ENCODE results near the gene RBM38.
"Not testable (repeated sequence)": the region's sequence is repeated elsewhere in the genome, so short reads cannot be mapped to it uniquely, and the experiment has no call there.

RBM38 gene

DNA sequence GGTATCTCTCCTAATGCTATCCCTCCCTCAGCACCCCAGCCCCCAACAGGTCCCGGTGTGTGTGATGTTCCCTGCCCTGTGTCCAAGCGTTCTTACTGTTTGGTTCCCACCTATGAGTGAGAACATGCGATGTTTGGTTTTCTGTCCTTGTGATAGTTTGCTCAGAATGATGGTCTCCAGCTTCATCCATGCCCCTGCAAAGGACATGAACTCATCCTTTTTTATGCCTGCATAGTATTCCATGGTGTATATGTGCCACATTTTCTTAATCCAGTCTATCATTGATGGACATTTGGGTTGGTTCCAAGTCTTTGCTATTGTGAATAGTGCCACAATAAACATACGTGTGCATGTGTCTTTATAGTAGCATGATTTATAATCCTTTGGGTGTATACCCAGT lies 28.3 kb downstream of the RBM38 start:
- not testable (repeated sequence) for DNase-seq

DNA sequence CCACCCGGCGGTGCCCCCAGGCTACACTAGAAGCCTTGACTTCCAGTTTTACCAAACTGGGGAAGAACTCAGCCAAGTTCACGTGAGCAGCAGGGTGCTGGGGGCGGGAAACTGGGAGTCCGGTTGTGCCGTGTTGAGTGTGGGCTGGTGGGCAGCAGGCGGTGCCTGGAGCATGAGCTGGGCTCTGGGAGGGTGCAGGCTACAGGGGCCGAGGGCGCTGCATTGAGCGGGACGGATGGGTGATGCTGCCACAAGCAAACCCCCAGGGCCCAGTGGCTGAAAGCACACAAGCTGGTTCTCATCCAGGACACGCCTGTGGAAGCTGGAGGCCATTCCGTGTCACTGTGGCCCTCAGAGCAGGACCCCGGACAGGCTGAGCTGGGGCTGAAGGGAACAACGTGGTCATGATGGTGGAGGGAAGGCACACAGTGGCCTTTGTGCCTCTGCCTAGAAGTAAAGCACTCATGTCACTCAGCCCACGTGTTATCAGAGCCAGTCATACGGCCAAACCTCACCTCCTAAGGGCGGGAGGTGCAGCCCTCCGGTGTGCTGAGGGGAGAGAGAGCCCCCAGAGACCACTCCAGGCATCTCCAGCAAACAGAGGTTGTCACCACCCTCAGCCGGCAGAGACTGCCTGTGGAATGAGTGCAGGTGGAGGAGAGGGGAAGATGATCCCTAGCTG lies 29.5 kb downstream of the RBM38 start:
- no peak for DNase-seq

DNA sequence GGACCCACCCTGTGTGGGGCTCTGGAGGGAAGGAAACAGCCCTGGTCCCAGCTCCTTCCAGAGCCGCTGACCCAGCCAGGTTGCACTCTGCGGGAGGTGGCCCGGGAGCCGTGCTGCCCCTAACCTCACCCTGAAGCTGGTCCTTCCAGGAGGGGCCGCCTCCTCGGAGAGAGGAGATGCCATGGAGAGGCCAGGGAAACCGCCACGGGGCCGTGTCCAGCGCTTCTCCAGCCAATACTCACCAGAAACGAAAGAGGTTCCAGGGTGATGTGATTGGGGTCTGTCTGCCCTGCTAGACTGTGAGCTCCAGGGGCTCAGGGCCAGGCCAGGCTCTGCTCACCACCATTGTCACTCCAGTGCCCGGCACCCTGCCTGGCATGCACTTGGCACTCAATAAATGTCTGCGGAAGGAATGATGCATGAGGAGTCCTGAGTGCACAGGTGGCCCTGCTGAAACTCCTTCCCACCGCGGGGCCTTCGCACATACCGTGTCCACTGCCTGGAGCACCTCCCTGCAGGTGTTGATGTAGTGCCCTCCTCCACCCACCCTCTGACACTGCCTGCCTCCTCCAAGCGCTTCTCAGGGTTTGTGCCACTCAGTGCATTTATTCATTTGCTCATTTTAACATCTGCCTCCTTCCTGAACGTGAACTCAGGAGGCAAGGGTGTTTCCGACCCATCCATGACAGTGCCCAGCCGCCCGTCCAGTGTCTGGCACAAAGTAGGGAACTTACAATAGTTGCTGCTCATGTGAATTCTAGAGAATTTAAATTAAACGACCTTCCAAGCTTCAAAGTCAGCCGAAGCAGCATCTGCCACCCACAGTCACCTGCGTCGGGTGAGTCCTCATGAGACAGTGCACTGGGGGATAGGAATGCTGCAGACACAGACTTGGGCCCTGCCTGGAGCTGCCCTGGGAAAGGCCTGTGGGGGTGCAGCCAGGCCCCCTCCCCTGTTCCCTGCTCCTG lies 30.3 kb downstream of the RBM38 start:
- DNase-seq: no peak

DNA sequence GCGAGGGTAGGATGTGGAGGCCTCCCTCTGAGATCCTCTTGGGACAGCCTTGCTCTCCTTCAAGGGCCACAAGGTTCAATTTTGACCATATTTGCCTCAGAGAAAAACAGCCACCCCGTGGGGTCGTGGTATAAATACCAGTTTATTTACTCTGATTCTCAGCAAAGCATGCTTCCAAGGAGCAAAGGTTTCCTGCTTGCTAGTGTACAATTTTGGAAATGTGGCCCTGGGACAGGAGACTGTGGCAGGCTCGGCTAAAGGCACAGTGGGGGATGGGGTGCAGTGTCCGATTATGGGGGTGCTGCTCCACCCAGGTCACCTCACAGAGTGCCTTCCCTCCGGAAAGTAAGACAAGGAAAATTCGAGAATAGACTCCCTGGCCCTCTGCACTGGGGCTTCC lies 31.1 kb downstream of the RBM38 start:
- no peak for DNase-seq

DNA sequence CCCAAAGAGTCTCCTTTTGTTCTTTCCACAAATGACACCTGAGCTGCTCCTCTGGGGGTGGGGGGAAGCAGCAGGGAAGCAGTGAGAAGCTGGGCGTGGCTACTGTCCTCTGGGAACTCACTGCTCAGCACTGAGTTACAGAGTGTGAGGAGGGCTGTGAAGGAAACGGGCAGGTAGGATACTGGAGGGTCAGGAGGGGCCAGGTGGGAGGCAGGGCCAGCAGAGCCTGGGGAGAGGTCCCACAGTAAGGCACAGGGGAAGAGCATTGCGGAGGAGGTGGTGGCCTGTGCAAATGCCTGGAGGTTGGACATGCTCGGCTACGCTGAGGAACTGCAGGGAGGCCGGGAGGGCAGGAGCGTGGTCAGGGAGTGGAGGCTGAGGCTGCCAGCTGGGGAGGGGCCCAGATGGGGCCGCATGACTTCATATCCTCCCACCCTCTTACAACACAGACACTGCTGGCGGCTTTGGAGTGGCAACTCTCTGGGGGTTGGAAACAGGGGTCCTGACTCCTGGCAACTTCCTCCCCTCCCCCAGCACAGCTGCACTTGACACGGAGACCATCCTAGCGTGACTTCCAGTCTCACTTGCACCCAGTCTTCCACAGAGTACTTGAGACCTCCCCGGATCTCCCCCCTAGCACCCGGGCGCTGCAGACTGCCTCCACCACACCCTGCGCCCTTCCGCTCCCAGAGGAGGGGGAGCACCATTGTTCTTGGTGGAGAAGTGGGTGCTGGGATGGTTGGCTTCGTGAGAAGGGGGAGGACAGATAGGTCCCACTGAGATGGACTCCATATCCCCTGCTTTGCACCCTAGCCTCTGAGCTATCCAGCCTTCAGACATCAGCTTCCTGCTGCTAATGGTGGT lies 34.2 kb downstream of the RBM38 start:
- DNase-seq: no peak

DNA sequence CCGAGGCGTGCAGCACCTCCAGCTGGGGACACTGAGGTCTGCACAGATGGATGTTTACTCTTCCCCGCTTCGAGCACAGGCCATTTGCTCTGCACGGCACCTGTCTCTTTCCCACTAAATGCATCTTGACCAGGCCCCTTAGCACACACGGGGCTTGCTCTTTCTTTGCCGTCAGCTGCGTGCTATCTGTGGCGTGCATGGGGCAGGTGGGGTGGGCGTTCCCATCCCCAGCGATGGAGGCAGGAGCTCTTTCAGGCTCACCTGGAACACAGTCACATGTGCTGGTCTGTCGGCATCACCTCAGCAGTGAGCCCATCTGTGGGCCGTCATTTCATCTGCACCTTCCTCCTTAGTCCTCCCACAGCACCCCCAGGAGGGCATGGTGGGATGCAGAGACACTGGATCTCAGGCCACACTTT lies 35.1 kb downstream of the RBM38 start:
- DNase-seq: no peak

DNA sequence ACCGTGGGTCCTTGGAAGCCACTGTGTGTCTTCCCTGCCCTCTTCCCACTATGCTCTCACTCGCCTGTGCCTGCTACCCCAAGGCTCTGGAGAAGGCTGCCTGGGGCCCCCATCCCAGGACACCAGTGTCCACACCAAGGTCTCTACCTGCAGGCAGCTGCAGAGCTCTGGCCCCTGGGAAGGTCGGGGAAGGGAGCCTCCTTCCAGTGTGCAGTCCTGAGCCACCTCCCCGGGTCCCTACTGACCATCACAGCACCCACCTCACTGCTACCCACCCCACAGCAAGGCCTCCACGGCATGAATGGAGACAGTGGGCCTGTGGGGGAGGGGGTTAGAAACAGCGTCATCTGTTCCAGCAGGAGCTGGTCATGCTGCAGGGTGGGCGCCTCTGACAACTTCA lies 35.6 kb downstream of the RBM38 start:
- no peak for DNase-seq

DNA sequence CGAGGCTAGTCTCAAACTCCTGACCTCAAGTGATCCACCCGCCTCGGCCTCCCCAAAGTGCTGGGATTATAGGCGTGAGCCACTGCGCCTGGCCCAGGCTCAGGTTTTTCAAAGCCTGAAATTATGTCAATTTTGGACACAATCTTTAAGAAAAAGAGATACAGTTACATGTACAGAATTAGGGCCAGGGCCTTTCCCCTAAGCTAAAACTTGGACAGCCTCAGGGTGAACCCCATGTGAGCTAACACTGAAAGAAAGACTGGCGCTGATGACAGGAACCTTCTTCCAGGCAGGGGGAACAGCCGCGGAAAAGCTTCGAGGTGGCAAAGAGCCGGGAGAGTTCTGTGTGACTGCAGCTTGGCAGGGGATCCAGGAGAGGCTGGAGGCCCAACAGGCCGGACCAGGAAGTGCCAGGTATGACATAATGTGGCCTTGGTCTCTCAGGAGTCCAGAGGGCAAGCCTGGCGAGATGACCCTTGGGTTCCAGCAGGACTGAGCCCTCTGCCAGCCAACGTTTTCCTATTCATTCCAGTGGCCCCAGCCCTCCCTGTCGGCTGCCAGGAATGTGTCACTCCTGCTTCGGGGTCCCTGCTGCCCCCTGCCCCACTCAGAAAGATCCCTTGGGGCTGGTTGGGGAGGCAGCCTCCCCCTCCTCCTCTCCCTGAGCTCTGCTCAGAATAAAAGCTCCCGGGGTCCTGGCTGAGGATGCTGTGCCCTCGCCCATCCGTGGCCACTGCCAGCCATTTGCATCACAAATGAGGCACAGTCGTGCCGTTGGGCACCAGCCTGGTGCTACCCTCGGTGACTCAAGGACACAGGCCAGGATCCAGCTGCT lies 37.3 kb downstream of the RBM38 start:
- DNase-seq: no peak

DNA sequence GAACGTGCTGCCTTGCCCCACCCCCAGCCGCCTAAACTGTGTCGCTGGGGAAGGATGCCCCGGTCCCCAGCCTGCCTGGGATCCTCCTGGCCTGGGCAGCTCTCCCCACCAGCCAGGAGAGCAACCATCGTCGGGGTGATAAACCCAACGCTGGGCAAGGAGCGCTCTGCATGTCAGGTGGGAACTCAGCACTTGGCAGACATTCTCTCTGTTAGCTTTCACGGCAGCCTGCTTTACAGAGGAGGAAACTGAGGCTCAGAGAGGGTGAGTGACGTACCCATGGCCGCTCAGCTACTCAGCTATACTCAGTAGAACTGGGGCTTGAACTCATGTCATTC lies 37.9 kb downstream of the RBM38 start:
- DNase-seq: no peak

DNA sequence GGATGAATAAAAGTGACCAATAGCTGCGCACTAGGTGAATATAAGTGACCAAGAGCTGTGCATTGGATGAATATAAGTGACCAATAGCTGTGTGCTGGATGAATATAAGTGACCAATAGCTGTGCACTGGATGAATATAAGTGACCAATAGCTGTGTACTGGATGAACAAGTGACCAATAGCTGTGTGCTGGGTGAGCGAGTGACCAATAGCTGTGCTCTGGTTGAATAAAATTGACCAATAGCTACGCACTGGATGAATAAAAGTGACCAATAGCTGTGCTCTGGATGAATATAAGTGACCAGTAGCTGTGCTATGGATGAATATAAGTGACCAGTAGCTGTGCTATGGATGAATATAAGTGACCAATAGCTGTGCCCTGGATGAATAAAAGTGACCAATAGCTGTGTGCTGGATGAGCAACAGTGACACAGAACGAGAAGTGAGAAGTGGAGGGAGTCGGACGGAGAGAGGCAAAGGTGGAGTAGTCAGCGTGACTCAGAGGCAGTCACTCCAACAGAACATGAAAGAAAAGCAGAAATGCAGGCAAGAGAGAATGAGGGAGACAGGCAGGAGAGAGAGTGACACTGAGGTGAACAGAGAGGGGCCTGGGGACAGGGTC lies 38.5 kb downstream of the RBM38 start:
- no peak for DNase-seq

DNA sequence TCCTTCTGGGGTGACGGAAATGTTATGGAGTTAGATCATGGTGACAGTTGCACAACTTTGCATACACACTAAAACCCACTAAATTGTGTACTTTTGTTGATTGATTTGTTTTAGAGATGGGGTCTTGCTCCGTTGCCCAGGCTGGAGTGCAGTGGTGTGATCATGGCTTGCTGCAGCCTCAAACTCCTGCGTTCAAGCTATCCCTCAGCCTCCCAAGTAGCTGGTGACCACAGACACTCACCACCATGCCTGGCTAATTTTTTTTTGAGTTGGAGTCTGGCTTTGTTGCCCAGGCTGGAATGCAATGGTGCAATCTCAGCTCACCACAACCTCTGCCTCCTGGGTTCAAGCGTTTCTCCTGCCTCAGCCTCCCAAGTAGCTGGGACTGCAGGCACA lies 39.0 kb downstream of the RBM38 start:
- DNase-seq: not testable (repeated sequence)

DNA sequence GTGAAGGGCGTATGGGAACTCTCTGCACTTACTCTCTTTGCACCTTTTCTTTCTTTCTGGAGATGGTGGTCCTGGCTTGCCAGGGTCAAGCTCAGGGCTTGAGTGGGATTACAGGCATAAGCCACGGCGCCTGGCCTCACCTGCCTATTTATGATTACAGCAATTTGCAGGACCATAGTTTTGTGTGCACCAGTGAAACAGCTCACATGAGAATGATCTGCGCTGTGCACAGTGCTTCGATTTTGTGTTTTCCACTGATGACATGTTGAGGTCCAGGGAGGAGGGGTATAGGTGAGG lies 40.3 kb downstream of the RBM38 start:
- no peak for DNase-seq

DNA sequence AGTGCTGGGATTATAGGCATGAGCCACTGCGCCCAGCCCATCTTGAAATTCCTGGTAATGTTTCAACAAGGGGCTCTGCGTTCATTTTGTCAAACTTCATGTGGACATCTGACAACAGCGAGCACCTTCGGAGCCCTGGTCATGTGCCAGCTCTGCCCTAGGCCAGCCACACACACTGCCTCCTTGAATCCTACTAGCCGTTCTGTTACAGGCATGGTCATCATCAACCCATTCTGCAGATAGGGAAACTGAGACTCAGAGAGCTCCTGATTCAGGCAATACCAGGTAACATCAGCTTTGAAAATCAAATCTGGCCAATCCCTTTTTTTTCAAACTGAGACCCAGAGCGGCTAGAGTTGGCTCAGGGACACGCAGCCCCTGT lies 41.3 kb downstream of the RBM38 start:
- DNase-seq: no peak

DNA sequence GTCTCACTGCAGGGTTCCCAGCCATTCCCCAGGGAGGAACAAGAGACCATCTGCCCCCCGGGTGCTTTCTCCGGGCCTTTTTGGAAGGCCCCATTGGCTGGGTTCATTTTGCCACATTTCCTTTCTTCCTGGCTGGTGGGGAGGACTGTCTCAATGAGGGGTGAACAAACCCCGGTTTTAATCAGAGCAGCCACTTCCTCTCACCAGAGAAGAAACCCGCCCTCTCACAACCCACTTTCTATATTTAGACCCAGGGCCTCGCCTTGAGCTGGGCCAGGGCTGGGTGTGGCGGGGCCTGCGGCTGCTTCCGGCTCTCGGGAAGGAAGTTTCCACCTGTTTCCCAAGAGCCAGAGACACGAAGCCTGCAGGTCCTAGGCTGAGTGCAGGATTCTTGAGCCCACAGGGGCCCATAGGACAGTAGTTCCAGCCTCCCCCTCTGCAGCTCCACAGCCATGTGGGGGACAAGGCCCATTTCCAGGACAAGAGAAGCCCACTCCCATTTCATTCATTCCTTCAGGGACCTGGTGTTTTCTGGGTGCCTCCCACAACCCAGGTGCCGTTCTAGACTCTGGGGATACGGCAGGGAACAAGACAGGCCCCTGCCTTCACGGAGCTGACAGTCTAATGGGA lies 41.8 kb downstream of the RBM38 start:
- DNase-seq: no peak

DNA sequence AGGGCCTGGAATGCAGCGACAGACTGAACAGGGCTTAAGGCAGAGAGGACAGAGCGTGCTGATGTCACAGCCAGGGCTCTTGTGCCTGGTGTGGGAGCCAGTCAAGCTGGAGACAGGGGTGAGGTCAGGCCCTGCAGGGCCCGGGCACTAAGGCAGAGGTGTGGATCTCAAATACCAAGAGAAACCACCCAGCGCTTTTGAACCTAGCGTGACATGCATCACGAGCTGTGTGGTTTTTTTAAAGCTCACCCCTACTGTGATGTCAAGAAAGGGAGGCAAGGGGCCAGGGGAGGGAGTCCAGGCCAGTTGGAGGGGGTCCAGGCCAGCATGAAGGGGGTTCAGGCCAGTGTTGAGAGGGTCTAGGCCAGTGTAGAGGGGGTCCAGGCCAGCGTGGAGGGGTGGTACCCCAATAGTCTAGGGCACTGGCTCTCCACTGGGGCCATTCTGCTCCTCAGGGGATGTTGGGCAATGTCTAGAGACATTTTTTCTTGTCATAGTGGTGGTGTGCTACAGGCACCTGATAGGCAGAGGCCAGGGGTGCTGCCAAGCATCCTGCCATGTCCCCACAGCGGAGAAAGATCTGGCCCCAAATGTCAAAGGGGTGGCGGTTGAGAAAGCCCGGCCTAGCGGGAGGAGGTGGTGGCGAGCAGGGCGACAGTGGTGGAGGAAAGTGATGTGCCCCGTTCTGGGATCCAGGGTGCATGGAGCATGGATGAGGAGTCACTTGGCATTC lies 42.6 kb downstream of the RBM38 start:
- no peak for DNase-seq

DNA sequence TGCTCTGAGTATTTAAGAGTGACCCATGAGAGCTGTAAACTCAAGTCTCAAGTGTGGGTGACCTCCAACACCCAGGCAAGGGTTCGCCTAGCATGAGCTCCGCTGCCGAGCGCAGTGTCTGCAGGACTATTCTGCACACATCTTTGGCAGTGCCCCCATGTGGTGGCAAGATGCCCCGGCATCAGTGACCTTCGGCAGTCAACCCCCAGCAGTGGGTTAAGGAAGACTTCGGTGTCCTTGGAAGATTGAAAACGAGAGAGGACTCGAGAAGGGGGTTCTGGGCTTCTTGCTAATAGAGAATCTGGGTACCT lies 43.1 kb downstream of the RBM38 start:
- no peak for DNase-seq

DNA sequence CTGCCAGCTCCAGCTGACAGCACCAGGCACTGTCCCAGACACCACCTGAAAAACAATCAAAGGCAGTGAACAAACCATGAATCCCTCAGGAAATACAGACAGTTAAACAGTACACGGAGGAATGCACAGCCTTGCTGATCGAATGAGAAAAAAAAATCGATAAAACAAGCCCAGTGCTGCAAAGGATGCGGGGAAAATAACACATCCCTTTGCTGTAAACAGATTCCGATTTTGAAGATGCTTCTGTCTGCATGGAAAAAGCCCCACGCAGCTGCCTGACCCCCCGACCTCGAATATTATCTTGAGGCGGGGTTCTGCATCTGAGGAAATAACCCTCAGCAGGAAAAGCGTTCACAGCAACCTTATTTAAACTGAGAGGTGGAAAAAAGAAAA lies 43.9 kb downstream of the RBM38 start:
- DNase-seq: no peak

DNA sequence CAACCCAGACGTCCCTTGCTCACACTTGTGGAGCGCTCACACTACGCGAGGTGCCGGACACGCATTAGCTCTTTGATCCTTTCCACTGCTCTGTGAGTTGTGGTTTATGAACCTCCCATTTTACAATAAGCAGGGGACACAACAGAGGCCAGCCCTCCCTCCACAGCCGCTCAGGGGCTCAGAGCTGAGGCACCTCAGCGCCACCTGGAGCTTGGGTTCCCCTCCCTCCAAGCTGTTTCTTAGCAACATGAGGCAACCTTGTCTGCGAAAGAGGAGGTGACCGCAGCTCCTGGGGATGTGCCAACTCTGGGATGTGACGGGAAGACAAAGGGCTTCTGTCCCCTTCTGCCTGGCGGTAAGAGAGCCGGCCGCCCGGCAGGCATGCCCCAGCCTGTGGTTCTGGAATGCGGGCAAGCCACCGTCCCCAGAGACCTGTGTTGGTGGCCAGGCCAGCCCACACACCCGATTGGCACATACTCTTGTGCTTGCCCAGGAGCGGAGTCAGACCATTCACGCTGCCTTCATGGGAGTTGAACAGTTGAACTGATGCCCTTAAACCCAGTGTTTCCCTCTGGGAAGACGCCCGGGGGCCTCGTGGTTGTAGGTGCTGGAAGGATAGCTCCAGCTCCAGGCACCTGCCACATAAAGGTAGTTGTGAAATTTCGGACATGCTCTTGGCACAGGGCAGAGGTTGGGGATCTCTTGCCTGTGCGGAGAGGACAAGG lies 44.5 kb downstream of the RBM38 start:
- peak; percentile 95 for DNase-seq

DNA sequence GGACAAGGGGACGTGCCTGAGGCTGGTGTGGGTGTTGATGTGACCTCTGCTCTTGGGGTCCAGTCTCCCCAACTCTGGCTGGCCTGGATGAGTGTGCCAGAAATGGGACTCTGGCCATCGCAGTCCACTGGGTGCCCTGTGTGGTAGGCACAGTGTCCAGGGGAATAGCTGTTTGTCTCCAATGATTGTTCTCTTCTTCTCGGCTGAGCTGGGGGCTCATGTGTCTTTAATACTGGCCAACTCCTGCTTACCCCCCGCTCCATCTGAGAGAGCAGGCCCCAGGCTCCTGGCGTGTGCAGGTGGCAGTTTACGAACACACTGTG lies 45.0 kb downstream of the RBM38 start:
- no peak for DNase-seq

DNA sequence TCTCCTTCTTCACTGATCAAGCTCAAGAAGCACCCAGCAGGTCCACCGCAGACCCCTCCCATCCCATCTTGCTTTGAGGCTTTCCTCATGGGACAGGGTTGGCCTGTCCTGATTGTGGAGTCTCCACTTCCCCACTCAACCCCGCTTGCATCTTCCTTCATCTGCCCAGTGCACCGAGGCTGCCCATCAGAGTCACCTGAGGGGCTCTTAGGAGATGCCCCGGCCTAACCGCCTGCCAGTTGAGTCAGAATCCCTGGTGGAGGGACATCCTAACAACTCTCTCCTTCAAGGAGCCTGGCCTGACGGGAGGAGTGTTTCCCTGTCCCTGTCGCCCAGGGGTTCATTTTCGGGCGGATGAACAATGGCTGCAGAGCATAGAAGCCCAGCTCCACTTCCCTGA lies 46.1 kb downstream of the RBM38 start:
- no peak for DNase-seq
